ENCODE data around the gene DYNC1LI1.

DYNC1LI1 gene

DNA sequence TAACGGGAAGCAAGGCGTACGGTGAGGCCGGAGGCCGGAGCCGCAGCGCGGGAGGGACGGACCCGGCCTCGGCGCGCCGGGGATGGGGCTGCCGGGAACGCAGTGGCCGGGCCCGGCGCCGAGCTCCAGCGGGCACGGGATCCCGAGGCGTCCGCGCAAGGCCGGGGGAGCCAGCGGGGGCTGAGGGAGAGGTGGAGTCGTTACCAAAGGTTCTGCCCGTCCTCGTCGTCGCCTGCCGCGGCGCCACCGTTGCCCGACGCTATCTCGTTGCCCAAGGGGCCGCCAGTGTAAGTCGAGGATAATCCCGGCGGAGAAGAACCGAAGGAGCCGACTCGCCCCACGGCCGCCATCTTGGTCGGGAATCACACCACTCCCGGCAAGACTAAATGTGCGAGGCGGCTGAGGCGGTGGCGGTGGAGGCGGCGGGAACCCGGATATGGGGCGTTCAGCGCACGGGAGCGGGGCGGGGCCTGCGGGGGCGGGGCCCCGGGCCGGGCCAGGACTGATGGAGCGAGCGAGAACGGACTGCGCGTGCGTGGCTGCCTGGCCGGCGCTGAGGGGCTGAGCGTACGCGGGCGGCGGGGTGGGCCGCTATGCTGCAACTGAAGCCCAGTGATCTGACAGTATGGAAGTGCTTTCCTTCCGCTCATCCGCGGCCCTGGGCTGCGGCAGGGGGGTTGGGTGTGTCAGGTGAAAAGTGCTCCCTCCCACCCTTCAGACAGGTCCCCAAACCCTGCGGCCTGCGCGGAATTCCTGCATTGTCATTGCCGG, at the start of gene DYNC1LI1:
Gene DYNC1LI1, minus strand, starts transcription at position 438 of the 771 bp plus-strand sequence. Its CDS starts 88 bp downstream, at position 350.
- H3K4me3 ChIP-seq (ENCODE audit: low read depth, low read length) = peak within 1 kb of the TSS; percentile 93
- H3K4me1 ChIP-seq (ENCODE audit: control insufficient read depth, insufficient read depth, low read length) = peaks cover 8% of the 10 kb centered on the region

DNA sequence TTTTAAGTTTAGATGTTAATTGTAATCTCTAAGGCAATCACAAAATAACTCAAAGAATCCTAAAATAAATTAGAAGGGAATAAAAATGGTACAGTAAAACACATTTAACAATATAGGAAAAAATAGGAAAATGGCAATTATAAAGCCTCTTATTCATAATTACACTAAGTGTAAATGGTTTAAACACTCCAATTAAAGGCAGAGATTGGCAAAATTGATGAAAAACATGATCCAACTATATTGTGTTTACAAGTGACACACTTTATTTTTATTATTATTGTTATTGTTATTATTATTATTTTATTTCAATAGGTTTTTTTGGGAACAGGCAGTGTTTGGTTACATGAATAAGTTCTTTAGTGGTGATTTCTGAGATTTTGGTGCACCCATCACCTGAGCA, 48.7 kb upstream of the DYNC1LI1 start:
- Histone ChIP-seq H3K9me3 (ENCODE audit: control insufficient read depth, insufficient read depth, low read depth, low read length) (peaks cover 7% of the 10 kb centered on the region), H3K4me1 (ENCODE audit: control insufficient read depth, insufficient read depth, low read length) (no peaks in the 10 kb centered on the region), H3K27ac (ENCODE audit: low read depth, low read length) (no peak overlapping the region), H3K27me3 (ENCODE audit: control insufficient read depth, insufficient read depth, low read length) (no peaks in the 10 kb centered on the region), H3K4me3 (ENCODE audit: low read depth, low read length) (no peak overlapping the region), H3K9ac (ENCODE audit: low read length) (no peak overlapping the region), H3K36me3 (ENCODE audit: control insufficient read depth, insufficient read depth, low read length) (no peaks in the 10 kb centered on the region)

More for the DNA sequence above, at the start of gene DYNC1LI1:
- Histone ChIP-seq H3K27me3 (ENCODE audit: control insufficient read depth, insufficient read depth, low read length) (no peaks in the 10 kb centered on the region), H3K27ac (ENCODE audit: low read depth, low read length) (peak within 1 kb of the TSS; percentile 99), H3K9me3 (ENCODE audit: control insufficient read depth, insufficient read depth, low read depth, low read length) (no peaks in the 10 kb centered on the region), H3K36me3 (ENCODE audit: control insufficient read depth, insufficient read depth, low read length) (peaks cover 10% of the 10 kb centered on the region), H3K9ac (ENCODE audit: low read length) (peak within 1 kb of the TSS; percentile 99)

DNA sequence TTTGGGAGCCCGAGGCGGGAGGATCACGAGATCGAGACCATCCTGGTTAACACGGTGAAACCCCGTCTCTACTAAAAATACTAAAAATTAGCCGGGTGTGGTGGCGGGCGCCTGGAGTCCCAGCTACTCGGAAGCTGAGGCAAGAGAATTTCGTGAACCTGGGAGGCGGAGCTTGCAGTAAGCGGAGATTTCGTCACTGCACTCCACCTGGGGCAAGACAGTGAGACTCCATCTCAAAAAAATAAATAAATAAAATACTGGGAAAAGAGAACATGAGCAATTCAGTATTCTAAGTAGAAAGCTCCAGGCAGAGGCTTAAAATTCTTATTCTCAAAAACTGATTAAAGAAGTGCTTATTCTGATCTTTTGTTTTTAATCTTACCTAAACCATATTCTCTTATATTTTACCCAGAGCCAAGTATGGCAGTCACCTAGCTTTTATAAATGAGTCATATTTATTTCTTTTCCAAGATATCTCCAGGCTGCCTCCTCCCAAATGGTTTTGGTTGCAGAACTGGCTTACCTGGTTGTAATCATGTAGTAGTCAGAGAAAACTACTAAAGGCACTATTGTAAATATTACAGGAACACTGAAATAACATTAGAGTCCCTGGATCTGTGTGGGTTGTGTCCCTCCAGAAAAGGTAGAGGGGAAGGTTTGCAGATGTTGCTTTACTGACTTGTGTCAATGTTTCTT, 45.8 kb upstream of the DYNC1LI1 start:
- H3K27me3 ChIP-seq (ENCODE audit: control insufficient read depth, insufficient read depth, low read length) = no peaks in the 10 kb centered on the region
- no peak overlapping the region for H3K9ac ChIP-seq (ENCODE audit: low read length)
- no peaks in the 10 kb centered on the region for H3K4me1 ChIP-seq (ENCODE audit: control insufficient read depth, insufficient read depth, low read length)
- no peak overlapping the region for H3K27ac ChIP-seq (ENCODE audit: low read depth, low read length)
- peaks cover 7% of the 10 kb centered on the region for H3K9me3 ChIP-seq (ENCODE audit: control insufficient read depth, insufficient read depth, low read depth, low read length)
- H3K4me3 ChIP-seq (ENCODE audit: low read depth, low read length) = no peak overlapping the region
- no peaks in the 10 kb centered on the region for H3K36me3 ChIP-seq (ENCODE audit: control insufficient read depth, insufficient read depth, low read length)

DNA sequence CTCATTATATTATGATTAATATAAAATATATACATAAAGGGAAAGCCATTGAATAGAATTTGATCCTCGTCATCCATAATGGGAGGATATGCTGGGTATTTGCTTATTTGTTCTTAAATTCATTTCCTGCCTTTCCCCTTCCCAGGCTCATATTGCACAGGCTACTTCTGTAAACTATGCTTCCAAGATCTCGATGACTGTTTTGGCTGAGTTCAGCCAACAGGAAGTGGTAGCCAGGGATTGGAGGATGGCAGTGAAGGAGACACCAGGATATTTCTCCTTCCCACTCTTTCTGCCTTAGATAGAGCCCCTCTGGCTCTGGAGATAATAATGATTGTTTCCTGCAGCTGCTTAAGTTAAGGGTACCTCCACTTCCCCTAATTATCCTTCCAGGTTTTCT, 44.3 kb upstream of the DYNC1LI1 start:
- H3K4me3 ChIP-seq (ENCODE audit: low read depth, low read length) = no peak overlapping the region
- H3K9ac ChIP-seq (ENCODE audit: low read length) = no peak overlapping the region
- H3K36me3 ChIP-seq (ENCODE audit: control insufficient read depth, insufficient read depth, low read length) = no peaks in the 10 kb centered on the region
- H3K27ac ChIP-seq (ENCODE audit: low read depth, low read length) = no peak overlapping the region
- no peaks in the 10 kb centered on the region for H3K27me3 ChIP-seq (ENCODE audit: control insufficient read depth, insufficient read depth, low read length)
- peaks cover 4% of the 10 kb centered on the region; the same call in 1 of the 2 replicates for H3K9me3 ChIP-seq (ENCODE audit: control insufficient read depth, insufficient read depth, low read depth, low read length)
- H3K4me1 ChIP-seq (ENCODE audit: control insufficient read depth, insufficient read depth, low read length) = no peaks in the 10 kb centered on the region

DNA sequence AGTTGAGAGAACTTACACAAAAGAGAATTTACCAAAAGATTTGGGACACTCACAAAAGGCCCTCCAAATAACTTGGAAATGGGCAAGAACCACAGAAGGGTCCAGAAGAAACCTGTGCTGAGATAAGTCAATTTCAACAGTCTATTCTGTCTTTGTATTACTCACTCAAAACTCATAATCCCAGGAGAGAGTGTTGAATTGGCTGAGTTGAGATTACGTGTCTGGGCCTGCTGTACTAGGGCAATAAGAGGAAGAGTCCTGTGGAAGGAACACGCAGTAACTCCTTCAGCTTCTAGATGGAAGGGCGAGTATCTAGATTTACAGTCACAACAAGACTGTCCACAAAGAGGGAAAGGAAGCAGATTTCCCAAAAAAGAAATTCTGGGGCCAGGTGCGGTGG, 42.5 kb upstream of the DYNC1LI1 start:
- no peak overlapping the region for H3K4me3 ChIP-seq (ENCODE audit: low read depth, low read length)
- H3K27ac ChIP-seq (ENCODE audit: low read depth, low read length) = no peak overlapping the region
- H3K27me3 ChIP-seq (ENCODE audit: control insufficient read depth, insufficient read depth, low read length) = no peaks in the 10 kb centered on the region
- H3K9me3 ChIP-seq (ENCODE audit: control insufficient read depth, insufficient read depth, low read depth, low read length) = no peaks in the 10 kb centered on the region
- H3K36me3 ChIP-seq (ENCODE audit: control insufficient read depth, insufficient read depth, low read length) = no peaks in the 10 kb centered on the region
- no peak overlapping the region for H3K9ac ChIP-seq (ENCODE audit: low read length)
- no peaks in the 10 kb centered on the region; the same call in 1 of the 2 replicates for H3K4me1 ChIP-seq (ENCODE audit: control insufficient read depth, insufficient read depth, low read length)

DNA sequence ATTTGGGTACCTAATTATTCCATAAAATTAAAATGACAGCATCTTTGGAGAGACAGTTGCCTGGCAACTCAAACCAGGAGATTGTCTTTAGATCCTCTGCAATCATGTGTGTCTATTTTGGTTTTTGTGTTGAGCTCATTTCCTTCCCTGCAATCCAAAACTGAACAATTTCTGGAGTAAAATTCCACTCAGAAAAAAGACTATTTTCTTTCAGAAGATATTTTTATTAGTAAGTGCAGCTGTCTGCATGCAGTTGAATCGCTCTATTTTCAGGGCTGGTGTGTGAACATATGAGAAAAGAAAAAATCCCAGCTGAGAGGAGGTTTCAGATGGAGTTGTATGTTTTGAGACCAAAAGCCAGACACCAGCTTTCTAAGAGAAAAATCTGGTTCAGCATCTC, 41.9 kb upstream of the DYNC1LI1 start:
- no peak overlapping the region for H3K9ac ChIP-seq (ENCODE audit: low read length)
- H3K36me3 ChIP-seq (ENCODE audit: control insufficient read depth, insufficient read depth, low read length) = no peaks in the 10 kb centered on the region
- H3K27me3 ChIP-seq (ENCODE audit: control insufficient read depth, insufficient read depth, low read length) = no peaks in the 10 kb centered on the region
- no peaks in the 10 kb centered on the region for H3K9me3 ChIP-seq (ENCODE audit: control insufficient read depth, insufficient read depth, low read depth, low read length)
- no peak overlapping the region for H3K4me3 ChIP-seq (ENCODE audit: low read depth, low read length)
- peaks cover 5% of the 10 kb centered on the region for H3K4me1 ChIP-seq (ENCODE audit: control insufficient read depth, insufficient read depth, low read length)
- no peak overlapping the region for H3K27ac ChIP-seq (ENCODE audit: low read depth, low read length)

DNA sequence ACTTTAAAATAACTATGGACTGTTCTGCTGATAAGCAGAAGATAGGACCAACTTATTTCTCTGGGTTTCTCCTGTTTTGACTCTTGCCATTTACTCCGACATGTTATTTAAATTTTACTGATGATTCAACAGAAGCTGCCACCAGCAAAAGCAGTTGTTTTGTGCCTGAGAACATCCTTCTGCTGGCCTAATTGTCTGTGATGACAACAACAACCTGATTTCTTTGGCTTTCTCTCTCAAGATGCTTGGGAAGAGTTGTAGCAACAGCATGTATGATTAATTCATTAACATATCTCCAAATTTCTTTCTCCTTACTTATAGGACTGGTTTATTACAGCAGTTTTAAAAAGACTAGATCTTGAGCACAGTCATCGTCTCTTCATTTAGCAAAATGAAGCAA, 36.9 kb upstream of the DYNC1LI1 start:
- no peaks in the 10 kb centered on the region for H3K36me3 ChIP-seq (ENCODE audit: control insufficient read depth, insufficient read depth, low read length)
- peaks cover 7% of the 10 kb centered on the region for H3K4me1 ChIP-seq (ENCODE audit: control insufficient read depth, insufficient read depth, low read length)
- H3K9me3 ChIP-seq (ENCODE audit: control insufficient read depth, insufficient read depth, low read depth, low read length) = no peaks in the 10 kb centered on the region
- no peak overlapping the region for H3K4me3 ChIP-seq (ENCODE audit: low read depth, low read length)
- no peak overlapping the region for H3K27ac ChIP-seq (ENCODE audit: low read depth, low read length)
- no peak overlapping the region for H3K9ac ChIP-seq (ENCODE audit: low read length)
- H3K27me3 ChIP-seq (ENCODE audit: control insufficient read depth, insufficient read depth, low read length) = no peaks in the 10 kb centered on the region

DNA sequence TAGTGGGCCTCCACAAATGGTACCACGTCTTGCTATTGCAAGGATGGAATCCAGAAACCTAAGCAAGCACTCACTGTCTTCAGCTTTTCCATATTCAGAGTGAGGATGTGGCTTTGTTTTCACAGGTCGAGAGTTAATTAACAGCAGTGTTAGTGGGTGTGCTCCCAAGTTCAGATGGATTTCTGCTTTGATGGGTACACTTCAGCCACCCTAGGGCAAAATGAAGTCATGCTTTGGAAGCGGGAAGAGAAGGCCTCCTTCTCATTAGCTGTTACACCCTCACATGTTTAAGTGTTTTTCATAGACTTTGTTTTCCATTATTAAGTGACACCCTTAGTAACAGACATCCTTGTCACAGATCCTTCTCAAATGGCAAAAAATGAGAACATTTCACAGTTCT, 36.3 kb upstream of the DYNC1LI1 start:
- no peaks in the 10 kb centered on the region for H3K9me3 ChIP-seq (ENCODE audit: control insufficient read depth, insufficient read depth, low read depth, low read length)
- H3K4me3 ChIP-seq (ENCODE audit: low read depth, low read length) = no peak overlapping the region
- no peak overlapping the region for H3K27ac ChIP-seq (ENCODE audit: low read depth, low read length)
- no peaks in the 10 kb centered on the region for H3K27me3 ChIP-seq (ENCODE audit: control insufficient read depth, insufficient read depth, low read length)
- no peaks in the 10 kb centered on the region for H3K36me3 ChIP-seq (ENCODE audit: control insufficient read depth, insufficient read depth, low read length)
- H3K4me1 ChIP-seq (ENCODE audit: control insufficient read depth, insufficient read depth, low read length) = peaks cover 7% of the 10 kb centered on the region
- H3K9ac ChIP-seq (ENCODE audit: low read length) = no peak overlapping the region

DNA sequence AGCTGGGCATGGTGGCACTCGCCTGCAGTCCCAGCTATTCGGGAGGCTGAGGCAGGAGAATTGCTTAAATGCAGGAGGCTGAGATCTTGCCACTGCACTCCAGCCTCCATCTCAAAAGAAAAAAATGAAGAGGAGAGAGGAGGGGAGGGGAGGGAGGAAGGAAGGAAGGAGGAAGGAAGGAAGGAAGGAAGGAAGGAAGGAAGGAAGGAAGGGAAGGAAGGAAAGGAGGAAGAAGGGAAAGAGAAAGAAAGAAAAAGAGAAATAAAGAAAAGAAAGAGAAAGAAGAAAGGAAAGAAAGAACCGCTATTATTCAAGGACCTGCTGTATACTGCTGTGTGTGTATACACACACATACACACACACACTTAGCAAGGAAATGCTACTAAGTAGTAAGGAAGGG, 35.6 kb upstream of the DYNC1LI1 start:
- no peak overlapping the region for H3K27ac ChIP-seq (ENCODE audit: low read depth, low read length)
- H3K4me3 ChIP-seq (ENCODE audit: low read depth, low read length) = no peak overlapping the region
- no peaks in the 10 kb centered on the region for H3K36me3 ChIP-seq (ENCODE audit: control insufficient read depth, insufficient read depth, low read length)
- no peaks in the 10 kb centered on the region for H3K27me3 ChIP-seq (ENCODE audit: control insufficient read depth, insufficient read depth, low read length)
- no peak overlapping the region for H3K9ac ChIP-seq (ENCODE audit: low read length)
- peaks cover 7% of the 10 kb centered on the region for H3K4me1 ChIP-seq (ENCODE audit: control insufficient read depth, insufficient read depth, low read length)
- H3K9me3 ChIP-seq (ENCODE audit: control insufficient read depth, insufficient read depth, low read depth, low read length) = no peaks in the 10 kb centered on the region

DNA sequence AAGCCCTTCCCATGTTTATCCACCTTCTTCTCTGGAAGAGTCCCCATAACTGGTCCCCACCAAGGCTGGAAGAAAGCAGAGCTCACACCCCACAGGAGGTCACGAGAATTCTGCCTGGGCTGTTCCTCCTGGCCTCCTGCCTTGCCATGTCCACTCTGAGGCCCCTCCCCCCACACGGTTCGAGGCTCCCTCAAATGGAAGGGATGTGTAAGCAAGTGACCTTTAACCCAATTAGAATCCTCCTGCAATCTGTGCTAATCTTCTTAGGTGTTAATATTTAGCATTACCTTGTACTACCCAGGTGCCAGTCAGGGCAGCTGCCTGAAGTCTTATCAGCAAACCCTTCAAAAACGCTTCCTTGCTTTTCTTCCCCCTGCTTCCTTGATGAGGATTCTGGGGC, 32.4 kb upstream of the DYNC1LI1 start:
- no peak overlapping the region for H3K27ac ChIP-seq (ENCODE audit: low read depth, low read length)
- H3K9ac ChIP-seq (ENCODE audit: low read length) = no peak overlapping the region
- no peaks in the 10 kb centered on the region for H3K9me3 ChIP-seq (ENCODE audit: control insufficient read depth, insufficient read depth, low read depth, low read length)
- H3K27me3 ChIP-seq (ENCODE audit: control insufficient read depth, insufficient read depth, low read length) = no peaks in the 10 kb centered on the region
- peaks cover 7% of the 10 kb centered on the region for H3K4me1 ChIP-seq (ENCODE audit: control insufficient read depth, insufficient read depth, low read length)
- no peaks in the 10 kb centered on the region for H3K36me3 ChIP-seq (ENCODE audit: control insufficient read depth, insufficient read depth, low read length)
- H3K4me3 ChIP-seq (ENCODE audit: low read depth, low read length) = no peak overlapping the region

DNA sequence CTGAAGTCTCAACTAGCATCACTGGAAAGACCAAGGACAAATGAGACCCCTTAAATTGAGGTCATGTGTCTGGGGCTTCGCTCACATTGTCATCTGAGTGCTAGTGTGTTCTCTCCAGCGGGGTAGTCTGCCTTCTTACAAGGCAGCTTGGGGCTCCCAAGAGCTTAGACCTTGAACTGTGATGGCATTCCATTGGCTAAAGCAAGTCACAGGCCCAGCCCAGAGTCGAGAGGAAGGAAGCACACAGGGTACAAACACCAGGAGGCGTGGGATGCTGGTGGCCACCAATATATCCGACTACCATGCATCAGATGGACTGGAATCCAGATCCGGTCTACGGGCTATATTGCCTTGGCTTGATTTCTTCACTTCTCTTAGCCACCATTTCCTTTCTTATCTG, 31.5 kb upstream of the DYNC1LI1 start:
- no peak overlapping the region for H3K9ac ChIP-seq (ENCODE audit: low read length)
- no peaks in the 10 kb centered on the region for H3K9me3 ChIP-seq (ENCODE audit: control insufficient read depth, insufficient read depth, low read depth, low read length)
- no peak overlapping the region for H3K27ac ChIP-seq (ENCODE audit: low read depth, low read length)
- no peak overlapping the region for H3K4me3 ChIP-seq (ENCODE audit: low read depth, low read length)
- no peaks in the 10 kb centered on the region for H3K36me3 ChIP-seq (ENCODE audit: control insufficient read depth, insufficient read depth, low read length)
- no peaks in the 10 kb centered on the region for H3K4me1 ChIP-seq (ENCODE audit: control insufficient read depth, insufficient read depth, low read length)
- H3K27me3 ChIP-seq (ENCODE audit: control insufficient read depth, insufficient read depth, low read length) = no peaks in the 10 kb centered on the region
